ENCODE measurements around the gene RABGAP1. TPM values are rescaled to one million over a fixed set of nuclear protein-coding genes. Genes with fewer than 3 reads are reported as not detected.

RABGAP1 gene
- polyA plus RNA-seq, 1 of the 3 experiments (the other 2 are of a cell fraction): 20.2 TPM

DNA sequence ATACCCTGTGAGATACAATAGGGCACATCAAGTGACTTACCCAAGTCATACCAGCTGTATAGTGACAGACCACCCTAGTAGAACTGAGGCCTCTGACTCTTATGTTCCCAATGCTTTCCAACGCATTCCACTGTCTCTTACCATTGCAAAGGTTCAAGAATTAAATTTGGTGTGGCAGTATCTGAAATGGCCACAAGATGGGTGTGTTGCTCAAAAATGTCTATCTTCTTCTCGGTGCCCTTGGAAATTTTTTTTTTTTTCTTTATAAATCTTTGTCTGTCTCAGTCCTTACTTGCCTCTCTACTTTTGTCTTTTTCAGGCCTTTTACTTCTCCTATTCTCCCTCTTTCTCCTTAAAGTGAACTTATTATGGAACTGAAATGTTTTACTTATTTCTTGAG, 141.0 kb downstream of the RABGAP1 start:
- 37% methylated on average over 2 of the region's 2 CpGs for WGBS (ENCODE audit: low lambda C conversion rate)
- POLR2A ChIA-PET: no interaction called here
- peak; percentile 25 for DNase-seq

More for the DNA sequence above, 141.0 kb downstream of the RABGAP1 start:
- Histone ChIP-seq H4K20me1 (ENCODE audit: insufficient read depth) (no peaks in the 10 kb centered on the region), H3K9ac (no peak overlapping the region), H3K9me3 (no peaks in the 10 kb centered on the region), H3K9me2 (no peaks in the 10 kb centered on the region), H3K4me2 (no peak overlapping the region), H3K36me3 (replicated peaks in 1 of 2; ENCODE audit: control insufficient read depth in 1 of 2, insufficient read depth in 2 of 2, low read length in 1 of 2) (peaks cover 46 to 66% of the 10 kb centered on the region in 2 experiments), H3K79me2 (ENCODE audit: insufficient read depth) (no peaks in the 10 kb centered on the region), H3K4me1 (ENCODE audit: control insufficient read depth in 1 of 2, insufficient read depth in 2 of 2, low read depth in 1 of 2, low read length in 1 of 2) (peaks cover 0 to 7% of the 10 kb centered on the region in 2 experiments; a peak in 1 of 4 replicates), H3F3A (replicated peaks; ENCODE audit: insufficient read depth) (no peaks in the 10 kb centered on the region), H3K4me3 (ENCODE audit: low read depth in 2 of 2, low read length in 1 of 2) (no peak overlapping the region; a peak in 1 of 4 replicates), H3K27me3 (ENCODE audit: insufficient read depth) (no peaks in the 10 kb centered on the region), H3K27ac (ENCODE audit: low read depth in 2 of 2, low read length in 1 of 2) (no peak overlapping the region), H2AFZ (ENCODE audit: low read depth) (no peak overlapping the region)
- TF ChIP-seq TCF12 (IDR thresholded peaks at IDR 0.05): no peak
- TF ChIP-seq, protein P1, sequence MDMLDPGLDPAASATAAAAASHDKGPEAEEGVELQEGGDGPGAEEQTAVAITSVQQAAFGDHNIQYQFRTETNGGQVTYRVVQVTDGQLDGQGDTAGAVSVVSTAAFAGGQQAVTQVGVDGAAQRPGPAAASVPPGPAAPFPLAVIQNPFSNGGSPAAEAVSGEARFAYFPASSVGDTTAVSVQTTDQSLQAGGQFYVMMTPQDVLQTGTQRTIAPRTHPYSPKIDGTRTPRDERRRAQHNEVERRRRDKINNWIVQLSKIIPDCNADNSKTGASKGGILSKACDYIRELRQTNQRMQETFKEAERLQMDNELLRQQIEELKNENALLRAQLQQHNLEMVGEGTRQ (IDR thresholded peaks at IDR 0.05; ENCODE audit: borderline replicate concordance, low read depth, low read length): no peak
- TF ChIP-seq, protein P2, sequence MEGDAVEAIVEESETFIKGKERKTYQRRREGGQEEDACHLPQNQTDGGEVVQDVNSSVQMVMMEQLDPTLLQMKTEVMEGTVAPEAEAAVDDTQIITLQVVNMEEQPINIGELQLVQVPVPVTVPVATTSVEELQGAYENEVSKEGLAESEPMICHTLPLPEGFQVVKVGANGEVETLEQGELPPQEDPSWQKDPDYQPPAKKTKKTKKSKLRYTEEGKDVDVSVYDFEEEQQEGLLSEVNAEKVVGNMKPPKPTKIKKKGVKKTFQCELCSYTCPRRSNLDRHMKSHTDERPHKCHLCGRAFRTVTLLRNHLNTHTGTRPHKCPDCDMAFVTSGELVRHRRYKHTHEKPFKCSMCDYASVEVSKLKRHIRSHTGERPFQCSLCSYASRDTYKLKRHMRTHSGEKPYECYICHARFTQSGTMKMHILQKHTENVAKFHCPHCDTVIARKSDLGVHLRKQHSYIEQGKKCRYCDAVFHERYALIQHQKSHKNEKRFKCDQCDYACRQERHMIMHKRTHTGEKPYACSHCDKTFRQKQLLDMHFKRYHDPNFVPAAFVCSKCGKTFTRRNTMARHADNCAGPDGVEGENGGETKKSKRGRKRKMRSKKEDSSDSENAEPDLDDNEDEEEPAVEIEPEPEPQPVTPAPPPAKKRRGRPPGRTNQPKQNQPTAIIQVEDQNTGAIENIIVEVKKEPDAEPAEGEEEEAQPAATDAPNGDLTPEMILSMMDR (IDR thresholded peaks at IDR 0.05): peak; percentile 76
- TF ChIP-seq GATA2 (CRISPR knock-in tag; IDR thresholded peaks at IDR 0.05): no peak
- TF ChIP-seq RAD21 (IDR thresholded peaks at IDR 0.05; ENCODE audit: low read length): peak; percentile 76
- TF ChIP-seq, protein P3, sequence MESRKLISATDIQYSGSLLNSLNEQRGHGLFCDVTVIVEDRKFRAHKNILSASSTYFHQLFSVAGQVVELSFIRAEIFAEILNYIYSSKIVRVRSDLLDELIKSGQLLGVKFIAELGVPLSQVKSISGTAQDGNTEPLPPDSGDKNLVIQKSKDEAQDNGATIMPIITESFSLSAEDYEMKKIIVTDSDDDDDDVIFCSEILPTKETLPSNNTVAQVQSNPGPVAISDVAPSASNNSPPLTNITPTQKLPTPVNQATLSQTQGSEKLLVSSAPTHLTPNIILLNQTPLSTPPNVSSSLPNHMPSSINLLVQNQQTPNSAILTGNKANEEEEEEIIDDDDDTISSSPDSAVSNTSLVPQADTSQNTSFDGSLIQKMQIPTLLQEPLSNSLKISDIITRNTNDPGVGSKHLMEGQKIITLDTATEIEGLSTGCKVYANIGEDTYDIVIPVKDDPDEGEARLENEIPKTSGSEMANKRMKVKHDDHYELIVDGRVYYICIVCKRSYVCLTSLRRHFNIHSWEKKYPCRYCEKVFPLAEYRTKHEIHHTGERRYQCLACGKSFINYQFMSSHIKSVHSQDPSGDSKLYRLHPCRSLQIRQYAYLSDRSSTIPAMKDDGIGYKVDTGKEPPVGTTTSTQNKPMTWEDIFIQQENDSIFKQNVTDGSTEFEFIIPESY (IDR thresholded peaks at IDR 0.05; ENCODE audit: borderline replicate concordance, low read depth): no peak
- peak; percentile 59 for TF ChIP-seq SMC3 (IDR thresholded peaks at IDR 0.05; ENCODE audit: low read depth, low read length)
- TF ChIP-seq, protein P4, sequence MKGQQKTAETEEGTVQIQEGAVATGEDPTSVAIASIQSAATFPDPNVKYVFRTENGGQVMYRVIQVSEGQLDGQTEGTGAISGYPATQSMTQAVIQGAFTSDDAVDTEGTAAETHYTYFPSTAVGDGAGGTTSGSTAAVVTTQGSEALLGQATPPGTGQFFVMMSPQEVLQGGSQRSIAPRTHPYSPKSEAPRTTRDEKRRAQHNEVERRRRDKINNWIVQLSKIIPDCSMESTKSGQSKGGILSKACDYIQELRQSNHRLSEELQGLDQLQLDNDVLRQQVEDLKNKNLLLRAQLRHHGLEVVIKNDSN (IDR thresholded peaks at IDR 0.05; ENCODE audit: borderline replicate concordance, low read depth): no peak
- TF ChIP-seq YY1 (IDR thresholded peaks at IDR 0.05; ENCODE audit: low read depth): no peak
- TF ChIP-seq EZH2phosphoT487 (IDR thresholded peaks at IDR 0.05; ENCODE audit: borderline replicate concordance, low read depth): no peak
- no peak for TF ChIP-seq FOXJ3 (CRISPR knock-in tag; IDR thresholded peaks at IDR 0.05)
- TF ChIP-seq, protein P5, sequence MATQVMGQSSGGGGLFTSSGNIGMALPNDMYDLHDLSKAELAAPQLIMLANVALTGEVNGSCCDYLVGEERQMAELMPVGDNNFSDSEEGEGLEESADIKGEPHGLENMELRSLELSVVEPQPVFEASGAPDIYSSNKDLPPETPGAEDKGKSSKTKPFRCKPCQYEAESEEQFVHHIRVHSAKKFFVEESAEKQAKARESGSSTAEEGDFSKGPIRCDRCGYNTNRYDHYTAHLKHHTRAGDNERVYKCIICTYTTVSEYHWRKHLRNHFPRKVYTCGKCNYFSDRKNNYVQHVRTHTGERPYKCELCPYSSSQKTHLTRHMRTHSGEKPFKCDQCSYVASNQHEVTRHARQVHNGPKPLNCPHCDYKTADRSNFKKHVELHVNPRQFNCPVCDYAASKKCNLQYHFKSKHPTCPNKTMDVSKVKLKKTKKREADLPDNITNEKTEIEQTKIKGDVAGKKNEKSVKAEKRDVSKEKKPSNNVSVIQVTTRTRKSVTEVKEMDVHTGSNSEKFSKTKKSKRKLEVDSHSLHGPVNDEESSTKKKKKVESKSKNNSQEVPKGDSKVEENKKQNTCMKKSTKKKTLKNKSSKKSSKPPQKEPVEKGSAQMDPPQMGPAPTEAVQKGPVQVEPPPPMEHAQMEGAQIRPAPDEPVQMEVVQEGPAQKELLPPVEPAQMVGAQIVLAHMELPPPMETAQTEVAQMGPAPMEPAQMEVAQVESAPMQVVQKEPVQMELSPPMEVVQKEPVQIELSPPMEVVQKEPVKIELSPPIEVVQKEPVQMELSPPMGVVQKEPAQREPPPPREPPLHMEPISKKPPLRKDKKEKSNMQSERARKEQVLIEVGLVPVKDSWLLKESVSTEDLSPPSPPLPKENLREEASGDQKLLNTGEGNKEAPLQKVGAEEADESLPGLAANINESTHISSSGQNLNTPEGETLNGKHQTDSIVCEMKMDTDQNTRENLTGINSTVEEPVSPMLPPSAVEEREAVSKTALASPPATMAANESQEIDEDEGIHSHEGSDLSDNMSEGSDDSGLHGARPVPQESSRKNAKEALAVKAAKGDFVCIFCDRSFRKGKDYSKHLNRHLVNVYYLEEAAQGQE (IDR thresholded peaks at IDR 0.05; ENCODE audit: low read depth, low read length): no peak
- no peak for TF ChIP-seq SIN3A (IDR thresholded peaks at IDR 0.05; ENCODE audit: borderline replicate concordance, low read depth, low read length)
- CTCF ChIA-PET: interaction anchor here (0.8 to 4.6 kb wide), 11 partner anchors 9 to 313 kb away, joined by 3 to 58 read pairs (median 4); no protein-coding TSS in a partner anchor
